GM18517 (cell line): Measurements from ENCODE around the gene LUC7L.
"Not testable (repeated sequence)": the region's sequence is repeated elsewhere in the genome, so short reads cannot be mapped to it uniquely, and the experiment has no call there.

Experiments used
- ATAC-seq: cut with Tn5 transposase; IDR thresholded peaks from one replicate; pipeline ENCODE4 v1.9.1; 2021; ENCODE audit warnings: mild to moderate bottlenecking, moderate library complexity; ENCODE audit not compliant: unreplicated experiment

The LUC7L gene, protein sequence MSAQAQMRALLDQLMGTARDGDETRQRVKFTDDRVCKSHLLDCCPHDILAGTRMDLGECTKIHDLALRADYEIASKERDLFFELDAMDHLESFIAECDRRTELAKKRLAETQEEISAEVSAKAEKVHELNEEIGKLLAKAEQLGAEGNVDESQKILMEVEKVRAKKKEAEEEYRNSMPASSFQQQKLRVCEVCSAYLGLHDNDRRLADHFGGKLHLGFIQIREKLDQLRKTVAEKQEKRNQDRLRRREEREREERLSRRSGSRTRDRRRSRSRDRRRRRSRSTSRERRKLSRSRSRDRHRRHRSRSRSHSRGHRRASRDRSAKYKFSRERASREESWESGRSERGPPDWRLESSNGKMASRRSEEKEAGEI

DNA sequence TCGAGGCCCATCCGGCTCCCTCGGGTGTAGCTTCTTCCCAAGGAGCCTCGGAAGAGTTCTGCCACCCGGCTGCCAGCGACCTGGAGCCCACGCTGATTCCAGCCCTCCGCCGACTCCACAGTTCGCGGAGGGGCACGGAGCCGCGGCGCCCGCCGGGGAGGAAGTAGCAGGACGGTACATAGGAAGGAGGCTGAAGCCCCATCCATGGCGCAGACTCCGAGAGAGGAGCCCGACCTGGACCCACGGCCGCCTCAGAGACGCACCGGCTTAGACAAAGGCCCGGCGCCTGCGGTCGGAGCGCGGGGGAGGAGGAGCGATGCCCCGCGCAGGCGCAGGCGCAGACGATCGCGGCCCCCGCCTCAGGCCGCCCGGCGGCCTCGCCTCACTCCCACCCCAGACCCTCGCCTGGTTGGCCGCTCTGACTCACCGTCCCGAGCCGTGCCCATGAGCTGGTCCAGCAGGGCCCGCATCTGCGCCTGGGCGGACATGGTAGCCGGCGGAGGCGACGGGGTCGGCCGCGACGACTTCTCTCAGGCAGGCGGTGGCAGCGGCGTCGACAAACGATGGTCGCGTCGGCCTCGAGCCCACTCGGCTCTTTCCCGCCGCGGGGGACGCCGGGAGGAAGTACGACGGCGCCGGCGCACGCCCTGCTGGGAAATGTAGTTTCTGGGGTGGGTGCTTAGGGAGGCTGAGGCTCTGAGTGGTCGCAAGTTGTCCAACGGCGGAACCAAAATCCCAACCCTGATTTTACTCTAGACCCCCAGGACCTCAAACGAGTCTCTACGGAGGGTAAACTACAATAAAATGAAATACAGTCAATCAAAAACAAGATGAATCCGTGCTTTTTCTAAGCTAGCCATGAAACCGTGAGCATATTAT is at the start of gene LUC7L:
TSS of gene LUC7L (minus strand) at position 598 of the 879 bp plus-strand sequence. CDS start at position 488, 110 bp downstream.
- peak; percentile 71 for ATAC-seq

DNA sequence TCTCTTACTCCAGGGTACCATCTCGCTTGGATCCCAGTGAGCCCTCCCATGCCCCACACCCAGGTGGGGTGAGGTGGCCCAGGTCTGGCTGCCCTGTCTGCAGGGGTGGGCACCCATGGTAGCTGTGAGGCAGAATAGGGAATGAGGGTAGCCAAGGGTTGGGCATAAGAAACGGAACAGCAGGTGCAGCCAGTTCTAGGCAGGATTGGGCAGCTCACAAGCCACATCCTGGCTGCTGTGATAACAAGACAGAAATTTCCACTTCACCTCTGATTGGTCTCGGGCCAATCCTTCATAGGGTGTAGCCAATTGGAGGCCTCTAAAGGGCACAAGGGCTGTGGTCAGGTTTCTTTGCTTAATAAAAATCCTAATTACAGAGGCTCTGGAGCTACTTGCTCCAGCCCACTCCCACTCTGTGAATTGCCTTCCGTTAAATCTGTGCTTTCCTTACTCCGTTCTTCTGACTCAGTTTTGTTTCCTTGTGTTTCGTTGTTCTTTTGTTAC is 49.7 kb upstream of the LUC7L start:
- ATAC-seq = no peak

DNA sequence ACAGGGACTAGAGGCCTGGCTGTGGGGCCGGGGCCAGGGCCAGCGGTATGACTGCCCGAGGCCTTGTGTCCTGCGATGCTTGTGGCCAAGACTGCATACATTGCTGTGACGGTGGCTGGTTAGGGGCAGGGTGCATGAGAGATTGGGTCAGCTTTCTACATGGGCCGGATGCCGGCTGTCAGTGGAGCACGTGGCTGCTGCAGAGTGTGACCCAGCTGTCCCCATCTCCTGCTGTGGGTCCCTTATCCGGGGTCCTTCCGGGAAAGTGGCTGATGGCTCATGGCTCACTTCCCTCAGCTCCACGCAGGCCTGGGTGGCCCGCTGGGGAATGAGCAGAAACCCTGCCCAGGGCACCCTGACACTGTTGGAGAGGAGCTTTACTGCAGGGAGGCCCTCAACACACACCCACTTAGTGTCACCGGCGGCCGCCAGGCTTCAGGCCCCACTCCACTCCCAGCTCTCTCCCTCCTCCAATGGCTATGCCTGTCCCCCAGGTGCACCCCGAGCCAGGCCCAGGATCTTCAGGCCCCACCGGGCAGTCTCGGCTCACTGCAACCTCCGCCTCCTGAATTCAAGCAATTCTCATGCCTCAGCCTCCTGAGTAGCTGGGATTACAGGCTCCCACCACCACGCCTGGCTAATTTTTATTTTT is 47.3 kb upstream of the LUC7L start:
- ATAC-seq = no peak

DNA sequence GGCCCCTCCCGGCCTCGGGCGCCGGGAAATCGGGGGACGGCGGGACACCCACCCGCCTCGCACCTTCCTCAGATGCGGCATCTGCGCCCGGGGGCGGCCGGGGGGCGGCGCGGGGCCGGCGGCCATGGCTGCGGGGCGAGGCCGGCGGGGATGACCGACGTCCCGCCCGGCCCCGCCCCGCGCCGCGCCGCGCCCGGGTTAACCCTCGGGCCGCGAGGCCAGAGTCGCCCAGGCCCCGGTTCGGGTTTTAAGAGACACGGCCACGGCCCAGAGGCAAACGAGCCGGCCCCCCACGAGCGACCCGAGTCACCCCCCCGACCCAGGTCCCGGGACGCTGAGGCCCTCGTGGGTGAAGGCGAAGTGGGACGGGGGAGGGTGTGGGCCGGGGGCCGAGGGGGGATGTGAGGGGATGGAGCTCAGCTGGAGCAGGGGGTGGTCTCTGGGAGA is 46.6 kb upstream of the LUC7L start, which contains the start of gene RGS11:
TSS of gene RGS11 (minus strand) at position 159 of the 447 bp plus-strand sequence. CDS start at position 126, 33 bp downstream.
- ATAC-seq = no peak

DNA sequence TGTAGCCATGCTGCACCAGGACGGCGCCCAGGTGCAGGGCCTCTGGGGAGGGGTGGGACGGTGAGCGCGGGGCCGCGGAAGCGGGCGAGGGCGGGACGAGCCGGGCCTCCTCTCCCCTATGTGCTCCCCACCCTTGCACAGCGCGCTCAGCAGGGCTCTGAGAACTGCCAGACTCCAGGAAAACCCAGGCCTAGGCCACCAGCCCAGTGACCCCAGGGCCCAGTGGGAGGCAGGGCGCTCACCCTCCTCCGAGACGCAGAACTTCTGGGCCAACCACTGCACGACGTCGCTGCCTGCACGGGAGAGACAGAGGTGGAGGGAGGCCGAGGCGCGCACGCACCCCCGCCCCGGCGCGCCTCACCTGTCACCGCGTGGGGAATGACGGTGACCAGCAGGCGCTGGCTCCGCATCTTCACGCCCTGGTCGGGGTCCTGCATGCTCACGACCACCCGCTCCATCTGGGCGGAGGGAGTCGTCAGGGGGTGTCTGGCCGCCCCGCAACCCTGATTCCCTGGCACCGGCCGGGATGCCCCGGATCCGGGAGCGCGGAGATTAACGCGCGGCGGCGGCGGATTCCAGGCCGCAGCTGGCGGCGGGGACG is 45.9 kb upstream of the LUC7L start:
- no peak for ATAC-seq

DNA sequence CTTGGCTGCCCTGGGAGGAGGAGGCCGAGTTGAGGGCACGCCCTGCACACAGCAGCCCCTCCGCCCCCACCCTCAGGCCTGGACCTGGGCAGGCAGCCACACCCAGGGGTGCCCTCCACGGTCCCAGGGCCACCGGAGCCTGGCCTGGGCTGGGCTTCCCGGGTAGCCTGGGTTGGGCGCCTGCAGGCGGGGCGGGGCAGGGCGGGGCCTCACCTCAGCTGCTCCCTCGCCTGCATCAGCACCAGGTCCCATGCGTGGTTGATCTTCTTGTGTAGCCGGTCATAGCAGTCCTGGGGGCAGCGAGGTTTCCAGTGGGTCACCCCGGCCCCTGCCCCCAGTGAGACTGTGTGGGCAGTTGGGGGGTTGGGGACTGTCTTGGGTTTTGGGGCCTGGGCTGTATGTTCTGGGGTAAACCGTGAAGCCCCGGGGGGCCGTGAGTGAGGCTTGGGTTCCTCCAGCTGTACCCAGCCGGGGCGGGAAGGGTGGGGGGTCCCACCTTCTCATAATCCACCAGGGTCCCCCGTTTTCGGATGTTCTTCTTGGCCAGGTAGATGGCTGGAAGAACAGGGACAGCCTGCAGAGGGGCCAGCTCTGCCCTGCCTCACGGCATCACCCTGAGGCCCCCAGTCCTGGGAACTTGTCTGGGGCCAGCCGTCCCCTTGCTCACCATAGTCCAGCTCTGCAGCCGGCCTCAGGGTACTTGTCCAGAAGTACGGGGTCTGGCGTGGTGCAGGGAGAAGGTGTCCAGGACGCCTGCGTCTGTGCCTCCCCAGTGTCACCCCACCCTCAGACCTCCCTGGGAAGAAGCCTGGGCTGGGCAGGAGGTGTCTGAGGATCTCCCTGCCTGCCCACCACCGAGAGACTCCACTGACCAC is 44.5 kb upstream of the LUC7L start:
- no peak for ATAC-seq

DNA sequence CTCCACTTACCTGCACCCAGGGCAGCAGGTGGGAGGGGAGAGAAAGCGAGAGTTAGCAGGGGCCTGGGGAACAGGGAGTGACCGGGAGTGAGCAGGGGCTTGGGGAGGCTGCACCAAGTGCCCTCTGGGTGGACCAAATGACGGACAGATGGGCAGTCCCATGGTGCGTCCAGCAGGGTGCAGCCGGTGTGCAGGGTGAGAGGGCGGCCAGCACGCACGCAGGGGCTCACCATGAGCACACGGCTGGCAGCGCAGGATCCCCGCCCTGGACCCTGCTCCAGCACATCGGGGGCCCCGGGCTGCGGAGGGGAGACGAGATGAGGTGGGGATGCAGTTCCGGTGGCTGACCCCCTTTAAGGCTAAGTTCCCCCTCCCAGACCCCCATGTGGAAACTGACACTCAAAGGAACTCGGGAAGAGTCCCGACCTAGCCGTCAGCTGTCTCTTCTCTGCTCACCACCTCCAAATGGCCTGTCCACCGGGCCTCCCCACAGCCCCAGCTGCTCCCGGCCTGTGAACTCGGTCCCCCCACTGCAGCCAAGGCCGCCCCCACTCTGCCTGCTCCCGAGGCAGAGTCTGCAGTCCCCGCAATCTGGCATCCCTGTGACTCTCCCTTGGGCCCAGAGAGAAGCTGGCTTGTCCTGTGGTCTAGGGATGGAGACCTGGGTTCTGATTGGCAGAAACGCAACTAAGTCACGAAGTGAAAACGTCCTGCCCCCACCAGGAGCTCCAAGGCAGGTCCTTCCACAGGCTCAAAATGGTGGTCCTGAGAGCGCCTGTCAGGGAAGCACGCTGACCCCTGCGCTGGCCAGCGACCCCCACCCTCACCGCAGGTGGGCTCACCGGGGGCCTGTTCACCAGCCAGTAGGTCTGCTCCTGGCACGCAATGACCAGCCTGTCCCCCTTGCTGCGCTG is 43.6 kb upstream of the LUC7L start:
- no peak for ATAC-seq

DNA sequence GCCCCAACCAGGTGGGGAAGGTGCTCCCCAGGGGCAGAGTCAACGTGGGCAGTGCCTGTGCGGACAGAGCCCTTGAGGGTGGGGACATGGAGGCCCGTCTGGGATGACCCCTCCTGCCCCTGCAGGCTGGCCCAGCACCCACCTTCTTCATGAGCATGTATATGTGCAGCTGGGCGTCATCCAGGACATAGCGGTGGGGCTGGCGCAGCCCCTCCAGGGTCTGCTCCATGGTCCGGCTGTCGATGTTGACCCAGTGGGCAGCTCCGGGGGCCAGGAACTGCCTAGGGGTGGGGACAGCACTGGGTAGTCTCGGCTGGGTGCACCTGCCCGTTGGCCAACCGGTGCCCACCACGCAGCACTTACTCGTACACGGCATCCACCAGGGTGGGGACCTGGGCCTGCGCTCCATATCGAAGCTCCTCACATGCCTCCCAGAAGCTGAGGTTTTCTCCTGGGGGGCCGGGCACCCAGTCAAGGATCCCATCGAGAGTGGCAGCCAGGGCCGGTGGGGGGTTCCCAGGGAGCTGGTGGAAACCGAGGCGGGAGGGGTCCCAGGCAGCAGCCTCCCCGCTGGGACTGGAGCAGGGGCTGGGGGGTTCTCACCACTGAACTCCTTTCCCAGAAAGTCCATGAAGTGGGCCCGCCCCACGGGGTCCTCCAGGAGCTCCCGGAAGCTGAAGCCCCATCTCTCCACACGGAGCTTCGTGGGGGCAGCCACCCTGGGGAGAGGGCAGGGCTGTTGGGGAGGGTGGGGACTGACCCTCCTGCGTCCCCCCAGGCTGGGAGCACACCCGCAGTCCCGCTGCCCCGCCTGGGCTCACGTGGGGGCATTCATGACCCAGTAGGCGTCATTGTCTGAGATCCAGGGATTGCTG is 41.4 kb upstream of the LUC7L start:
- no peak for ATAC-seq

DNA sequence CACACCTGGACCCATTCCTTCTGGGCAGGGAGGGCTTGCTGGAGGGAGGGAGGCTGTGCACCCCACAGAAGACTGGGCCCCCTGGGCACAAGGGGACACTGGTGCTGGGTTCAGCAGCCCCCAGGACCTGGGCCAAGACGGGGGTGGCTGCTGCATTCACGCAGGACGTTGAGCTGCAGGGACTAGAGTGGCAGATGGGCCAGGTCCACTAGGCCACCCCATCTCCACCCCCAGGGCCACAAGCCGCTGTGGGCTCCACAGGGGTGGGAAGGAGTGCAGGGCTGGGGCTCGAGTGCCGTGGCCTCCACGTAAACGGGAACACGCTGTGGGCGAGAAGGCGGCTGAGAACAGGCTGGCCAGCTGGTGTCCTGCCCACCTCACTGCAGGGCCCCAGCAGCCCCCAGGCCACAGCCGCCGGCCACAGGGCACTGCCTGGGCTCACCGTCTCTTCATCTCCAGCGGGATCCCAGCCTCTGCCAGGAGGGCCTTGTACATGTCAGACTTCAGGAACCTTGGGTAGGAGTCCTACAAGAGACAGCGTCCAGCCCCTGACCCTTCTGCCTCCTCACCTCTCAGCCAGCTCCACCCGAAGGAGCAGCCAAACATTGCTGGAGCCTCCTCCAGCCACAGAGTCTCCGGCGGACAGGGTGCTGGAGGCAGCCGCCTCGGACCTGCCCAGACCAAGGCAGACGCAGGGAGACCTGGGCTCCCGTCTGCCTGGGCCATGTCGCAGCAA is 40.0 kb upstream of the LUC7L start:
- no peak for ATAC-seq

DNA sequence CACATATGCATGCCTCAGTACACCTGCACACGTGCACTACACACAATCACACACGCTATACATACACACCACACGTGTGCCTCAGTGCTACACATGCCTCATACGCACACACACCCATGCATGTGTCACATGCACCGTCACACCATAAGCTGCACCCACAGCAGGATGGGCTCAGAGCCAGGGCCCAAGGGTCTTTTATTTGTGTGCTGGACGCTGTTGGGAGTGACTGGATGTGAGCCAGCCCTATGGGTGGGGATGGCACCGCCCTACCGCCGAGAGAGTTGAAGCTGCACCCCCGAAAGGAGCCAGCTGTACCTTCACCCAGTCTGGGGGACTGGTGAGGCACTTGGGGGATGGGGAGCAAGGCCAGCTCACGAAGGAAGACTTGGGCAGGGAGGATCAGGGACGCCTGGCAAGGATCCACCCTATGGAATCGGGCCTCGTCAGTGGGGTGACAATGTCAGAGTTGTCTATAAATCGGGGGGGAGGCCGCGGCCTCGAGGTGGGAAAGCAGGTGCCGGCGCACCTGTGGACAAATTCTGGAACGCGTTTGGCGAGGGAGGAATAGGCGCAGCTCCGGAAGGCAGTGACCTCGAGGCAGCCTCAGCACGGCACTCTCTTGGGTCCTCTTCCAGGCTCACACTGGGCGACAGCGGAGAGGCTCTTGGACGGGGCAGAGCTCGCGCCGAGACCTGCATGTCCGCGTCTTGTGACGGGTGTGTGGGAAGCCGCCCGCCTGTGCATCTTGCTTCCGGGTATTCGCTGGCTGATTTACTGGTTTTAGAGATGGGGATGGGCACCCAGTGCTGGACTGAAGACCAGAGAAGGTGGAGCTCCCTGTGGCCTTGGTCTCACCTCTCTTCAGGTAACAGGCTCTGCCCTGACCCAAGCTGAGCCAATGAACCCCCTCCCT is 39.1 kb upstream of the LUC7L start:
- no peak for ATAC-seq

DNA sequence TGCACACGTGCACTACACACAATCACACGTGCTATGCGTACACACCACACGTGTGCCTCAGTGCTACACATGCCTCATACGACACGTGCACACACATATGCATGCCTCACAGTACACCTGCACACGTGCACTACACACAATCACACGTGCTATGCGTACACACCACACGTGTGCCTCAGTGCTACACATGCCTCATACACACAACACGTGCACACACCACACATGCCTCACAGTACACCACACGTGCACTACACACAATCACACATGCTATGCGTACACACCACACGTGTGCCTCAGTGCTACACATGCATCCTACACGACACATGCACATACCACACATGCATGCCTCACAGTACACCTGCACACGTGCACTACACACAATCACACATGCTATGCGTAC is 38.3 kb upstream of the LUC7L start:
- ATAC-seq = not testable (repeated sequence)

DNA sequence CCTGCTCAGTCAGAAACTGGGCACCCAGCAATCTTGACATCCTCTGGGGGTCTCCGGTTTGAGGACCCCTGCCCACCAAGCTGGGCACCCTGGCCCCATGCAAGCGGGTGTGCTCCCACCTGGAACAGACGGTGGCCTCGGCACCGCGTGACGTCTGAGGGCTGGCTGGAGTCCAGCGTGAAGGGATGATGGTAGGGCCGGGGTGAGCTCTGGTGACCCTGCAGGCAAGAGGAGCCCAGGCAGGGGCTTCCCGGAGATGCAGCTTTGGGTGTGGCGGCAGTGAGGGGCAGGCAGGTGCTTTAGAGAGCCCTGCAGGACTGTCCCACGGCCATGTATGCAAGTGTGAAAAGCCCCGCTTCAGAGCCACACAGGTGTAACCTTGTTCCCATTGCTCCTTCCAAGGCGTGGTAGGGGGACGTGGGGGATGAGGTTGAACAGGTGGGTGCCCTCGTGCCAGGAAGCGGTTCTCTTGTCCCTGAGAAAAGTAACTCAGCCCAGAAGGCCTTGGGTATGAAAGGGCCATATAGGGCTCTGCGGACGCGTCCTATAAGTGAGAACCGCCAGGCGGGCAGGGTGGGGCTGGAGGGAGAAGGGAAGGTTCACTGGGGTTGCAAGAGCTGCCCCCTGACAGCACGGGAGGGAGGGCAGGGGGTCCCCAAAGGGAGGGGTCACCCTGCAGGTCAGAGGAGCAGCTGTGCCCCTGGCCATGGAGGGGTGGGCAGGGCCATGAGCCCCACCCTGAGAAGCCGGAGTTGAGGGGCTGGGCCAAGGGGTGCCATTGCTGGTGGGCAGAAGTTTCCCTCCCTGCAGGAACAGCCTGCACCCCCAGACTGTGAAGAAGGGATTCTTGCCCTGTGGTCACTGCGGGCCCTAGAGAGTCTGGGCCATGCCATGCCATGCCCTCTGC is 37.3 kb upstream of the LUC7L start:
- no peak for ATAC-seq

DNA sequence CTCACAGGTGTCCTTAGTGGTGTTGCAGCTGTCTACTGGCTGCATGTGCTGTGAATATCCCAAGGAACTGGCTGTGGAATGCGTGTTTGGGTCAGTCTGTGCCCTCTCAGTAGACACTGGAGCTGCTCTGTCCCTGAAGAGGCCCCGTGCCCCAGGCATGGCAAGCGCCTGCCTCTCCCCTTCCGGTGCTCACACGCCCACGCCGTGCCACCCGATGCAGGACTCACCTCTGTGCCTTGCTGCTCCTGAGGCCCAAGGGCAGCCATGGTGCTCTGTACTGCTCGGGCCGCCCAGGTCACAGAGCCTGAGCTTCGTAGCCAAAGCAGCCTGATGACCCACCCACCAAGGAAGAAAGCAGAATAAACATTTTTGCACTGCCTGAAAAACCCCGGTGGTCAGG is 36.5 kb upstream of the LUC7L start:
- ATAC-seq = no peak

DNA sequence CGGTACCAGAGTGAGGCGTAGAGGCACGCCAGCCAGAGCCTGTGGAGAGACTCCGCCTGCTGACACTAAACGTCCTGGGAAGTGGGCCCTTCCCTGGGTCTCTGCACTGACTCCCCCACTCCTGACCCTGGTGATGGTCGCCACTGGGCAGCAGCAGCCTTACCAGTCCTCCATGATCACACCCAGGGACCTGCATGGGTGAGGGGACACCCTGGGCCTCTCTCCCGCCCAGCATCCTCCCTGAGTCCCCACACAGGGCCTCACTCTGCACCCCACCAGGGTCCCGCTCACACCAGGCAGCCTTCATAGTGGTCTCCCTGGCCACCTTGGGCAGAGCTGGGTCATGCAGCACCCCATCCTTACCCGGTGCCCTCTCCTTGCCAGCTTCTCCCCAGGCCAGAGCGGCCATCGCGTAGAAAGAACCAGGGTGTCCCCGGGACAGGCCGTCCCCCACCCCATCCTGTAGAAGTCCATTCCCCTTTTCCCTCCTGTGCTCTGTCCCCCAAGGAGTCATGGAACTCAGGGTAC is 35.8 kb upstream of the LUC7L start:
- ATAC-seq = no peak
